OCI-LY7 (cell line): ENCODE measurements around the gene TMEM151B. TPM values are rescaled to one million over a fixed set of nuclear protein-coding genes. Genes with fewer than 3 reads are reported as not detected.

Source experiments
- BruUV-seq: library from RNA; stranded (reverse); fragments of 400-500 nt; replicated peaks from 2 replicates; lab custom pipeline; 2021; lab: Mats Ljungman, UMichigan
- CTCF ChIA-PET: fragments of 300-600 bp; sonication (Branson Sonifier 250); formaldehyde crosslinking; loops from one replicate; lab custom pipeline; 2022; ENCODE audit warnings: antibody characterized with exemption; ENCODE audit not compliant: unreplicated experiment; lab: Charles Lee
- POLR2A ChIA-PET: fragments of 300-600 bp; sonication (Branson Sonifier 250); formaldehyde crosslinking; loops from one replicate; lab custom pipeline; 2022; ENCODE audit warnings: antibody characterized with exemption; lab: Charles Lee
- DNase-seq: peaks from one replicate; pipeline ENCODE4 v3.0.0-alpha.2; 2015; ENCODE audit warnings: low spot score
- H2AFZ ChIP-seq: fragments of 200-600 bp; sonication (generic), shearing (Covaris generic); 2 replicates; pipeline ENCODE4 v1.6.1; 2014; ENCODE audit warnings: mild to moderate bottlenecking, antibody characterized with exemption, low read length, moderate library complexity
- H3K27ac ChIP-seq: fragments of 200-600 bp; sonication (generic); 2 replicates; pipeline ENCODE4 v1.5.1; 2014; ENCODE audit warnings: mixed run types, low read depth, mild to moderate bottlenecking, moderate library complexity, low read length, inconsistent platforms; ENCODE audit not compliant: poor library complexity, severe bottlenecking
- H3K36me3 ChIP-seq: fragments of 200-600 bp; sonication (generic); 2 replicates; pipeline ENCODE4 v1.6.1; 2014; ENCODE audit warnings: mild to moderate bottlenecking, antibody characterized with exemption, low read length, moderate library complexity, mixed read lengths; ENCODE audit not compliant: insufficient read depth
- H3K4me1 ChIP-seq: fragments of 200-600 bp; sonication (generic); 2 replicates; pipeline ENCODE4 v1.5.1; 2014; ENCODE audit warnings: mild to moderate bottlenecking, low read length; ENCODE audit not compliant: insufficient read depth, poor library complexity, severe bottlenecking
- H3K4me2 ChIP-seq: fragments of 200-600 bp; sonication (generic); 2 replicates; pipeline ENCODE4 v1.6.1; 2014; ENCODE audit warnings: mild to moderate bottlenecking, low read length
- H3K4me3 ChIP-seq: fragments of 200-600 bp; sonication (generic); 2 replicates; pipeline ENCODE4 v1.5.1; 2014; ENCODE audit warnings: mild to moderate bottlenecking, low read depth, low read length; ENCODE audit not compliant: poor library complexity, severe bottlenecking
- H3K79me2 ChIP-seq: fragments of 200-600 bp; sonication (generic); 2 replicates; pipeline ENCODE4 v1.6.1; 2016; ENCODE audit warnings: low read depth, mild to moderate bottlenecking, low read length, moderate library complexity, mixed read lengths; ENCODE audit not compliant: insufficient read depth
- H3K9me2 ChIP-seq: fragments of 200-600 bp; sonication (generic); 2 replicates; pipeline ENCODE4 v1.6.1; 2016; ENCODE audit warnings: mild to moderate bottlenecking, low read length, mixed read lengths; ENCODE audit not compliant: insufficient read depth
- H3K9me3 ChIP-seq: fragments of 200-600 bp; sonication (generic); 2 replicates; pipeline ENCODE4 v1.6.1; 2014; ENCODE audit warnings: mild to moderate bottlenecking, mixed run types, low read length, mixed read lengths
- H4K20me1 ChIP-seq: fragments of 200-600 bp; sonication (generic); 2 replicates; pipeline ENCODE4 v1.6.1; 2014; ENCODE audit warnings: mild to moderate bottlenecking, antibody characterized with exemption, low read length, moderate library complexity, mixed read lengths; ENCODE audit not compliant: insufficient read depth
- EZH2phosphoT487 ChIP-seq: fragments of 200-600 bp; sonication (generic); IDR thresholded peaks from 2 replicates; pipeline ENCODE4 v1.6.1; 2018; ENCODE audit warnings: low read depth, borderline replicate concordance, mild to moderate bottlenecking, mixed run types, antibody characterized with exemption, low read length, moderate library complexity, mixed read lengths
- intact Hi-C: fragments of 100-400 bp; cut with micrococcal nuclease; formaldehyde crosslinking; loops from one replicate; pipeline ENCODE4 v1.10.0; 2022; ENCODE audit not compliant: unreplicated experiment
- total RNA-seq, 2 experiments: library from RNA; depleted of rRNA in 1 of 2; stranded (reverse); fragments of >200 nt in 1 of 2; shearing (Covaris generic) in 1 of 2; gene quantifications; 2 replicates each; pipeline ENCODE4 v1.2.3, GENCODE V29; 2014 to 2022
- TF ChIP-seq, protein P1 (sequence below): fragments of 200-600 bp; sonication (generic); conservative IDR thresholded peaks from 2 replicates; pipeline ENCODE4 v1.5.1; 2014; ENCODE audit warnings: mild to moderate bottlenecking, antibody characterized with exemption, low read length, moderate library complexity, mixed read lengths

Gene TMEM151B
- total RNA-seq, 2 experiments from 2014 or later: 0.15 TPM; not detected in 1

DNA sequence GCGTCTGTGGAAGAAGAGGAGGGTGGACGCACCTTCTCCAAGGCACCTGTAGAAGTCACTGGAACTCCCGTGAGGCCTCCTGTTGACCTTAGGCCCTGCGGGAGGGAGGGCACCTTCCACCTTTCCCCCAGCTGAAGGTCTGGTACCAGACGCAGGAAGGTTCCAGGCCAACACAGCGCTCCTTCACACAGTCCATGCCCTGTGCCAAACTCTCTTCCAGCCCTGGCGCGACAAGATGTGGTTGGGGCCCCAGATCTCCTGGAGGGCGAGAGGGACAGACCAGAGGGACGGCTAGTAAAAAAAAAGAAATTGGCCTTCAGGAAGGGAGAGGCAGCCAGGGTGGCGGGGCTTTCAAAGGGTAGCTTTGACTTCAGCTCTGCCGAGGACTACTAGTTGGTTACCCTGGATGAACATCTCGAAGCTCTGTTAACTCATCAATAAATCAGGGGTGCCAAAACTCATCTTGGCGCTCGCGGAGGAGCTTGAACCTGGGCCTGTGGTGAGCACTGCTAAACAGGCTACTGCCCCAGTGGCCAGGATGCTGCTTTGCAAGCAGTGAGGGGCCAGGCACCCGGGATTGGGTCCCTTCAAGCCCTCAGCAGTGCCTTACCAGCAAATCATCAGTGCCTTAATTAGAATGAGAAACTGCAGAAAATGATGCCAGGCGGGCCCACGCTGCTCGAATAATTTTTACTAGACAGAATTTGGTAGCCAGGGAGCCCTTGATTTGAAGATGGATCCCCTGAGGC is 28.0 kb downstream of the TMEM151B start:
- BruUV-seq: no TSS peak
- ChIA-PET POLR2A (no interaction called here), CTCF (no interaction called here)
- DNase-seq: no peak
- Histone ChIP-seq H3K4me2 (no peak overlapping the region), H3K36me3 (peaks cover 32% of the 10 kb centered on the region), H3K79me2 (no peaks in the 10 kb centered on the region), H3K27ac (no peak overlapping the region), H3K9me2 (no peaks in the 10 kb centered on the region), H2AFZ (no peak overlapping the region), H3K4me3 (no peak overlapping the region), H4K20me1 (no peaks in the 10 kb centered on the region), H3K4me1 (no peaks in the 10 kb centered on the region), H3K9me3 (no peaks in the 10 kb centered on the region)
- intact Hi-C loops: no loop called here
- TF ChIP-seq EZH2phosphoT487: no peak
- TF ChIP-seq, protein P1, sequence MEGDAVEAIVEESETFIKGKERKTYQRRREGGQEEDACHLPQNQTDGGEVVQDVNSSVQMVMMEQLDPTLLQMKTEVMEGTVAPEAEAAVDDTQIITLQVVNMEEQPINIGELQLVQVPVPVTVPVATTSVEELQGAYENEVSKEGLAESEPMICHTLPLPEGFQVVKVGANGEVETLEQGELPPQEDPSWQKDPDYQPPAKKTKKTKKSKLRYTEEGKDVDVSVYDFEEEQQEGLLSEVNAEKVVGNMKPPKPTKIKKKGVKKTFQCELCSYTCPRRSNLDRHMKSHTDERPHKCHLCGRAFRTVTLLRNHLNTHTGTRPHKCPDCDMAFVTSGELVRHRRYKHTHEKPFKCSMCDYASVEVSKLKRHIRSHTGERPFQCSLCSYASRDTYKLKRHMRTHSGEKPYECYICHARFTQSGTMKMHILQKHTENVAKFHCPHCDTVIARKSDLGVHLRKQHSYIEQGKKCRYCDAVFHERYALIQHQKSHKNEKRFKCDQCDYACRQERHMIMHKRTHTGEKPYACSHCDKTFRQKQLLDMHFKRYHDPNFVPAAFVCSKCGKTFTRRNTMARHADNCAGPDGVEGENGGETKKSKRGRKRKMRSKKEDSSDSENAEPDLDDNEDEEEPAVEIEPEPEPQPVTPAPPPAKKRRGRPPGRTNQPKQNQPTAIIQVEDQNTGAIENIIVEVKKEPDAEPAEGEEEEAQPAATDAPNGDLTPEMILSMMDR: no peak

DNA sequence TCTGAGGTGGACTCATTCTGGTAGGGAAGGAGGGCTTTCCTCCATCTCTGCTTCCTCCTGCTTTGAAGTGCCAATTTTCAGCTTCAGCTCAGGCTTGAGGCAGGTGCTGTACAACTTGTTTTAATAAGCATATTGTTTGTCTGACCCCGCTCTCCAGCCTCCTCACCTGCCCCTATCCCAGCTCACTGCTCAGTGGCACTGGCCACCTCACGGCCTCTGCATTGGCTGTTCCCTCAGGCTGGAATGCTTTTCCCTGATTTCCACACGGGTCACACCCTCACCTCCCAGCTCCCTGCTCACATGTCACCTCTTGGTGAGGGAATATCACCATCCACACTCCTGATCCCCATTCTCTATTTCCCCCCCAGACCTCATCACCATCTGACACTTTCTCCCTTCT is 28.6 kb downstream of the TMEM151B start:
- TSS peak; percentile 77 for BruUV-seq
- intact Hi-C loops: no loop called here
- no peak overlapping the region for H3K4me3 ChIP-seq
- H3K36me3 ChIP-seq: peaks cover 38% of the 10 kb centered on the region
- no peaks in the 10 kb centered on the region for H3K4me1 ChIP-seq
- no peak overlapping the region for H3K27ac ChIP-seq
- no peaks in the 10 kb centered on the region for H3K79me2 ChIP-seq
- no peaks in the 10 kb centered on the region for H3K9me2 ChIP-seq
- H3K4me2 ChIP-seq: no peak overlapping the region
- no peak for TF ChIP-seq EZH2phosphoT487
- TF ChIP-seq, protein P1: no peak
- no peak for DNase-seq
- ChIA-PET POLR2A (no interaction called here), CTCF (no interaction called here)
- no peaks in the 10 kb centered on the region for H4K20me1 ChIP-seq
- no peak overlapping the region for H2AFZ ChIP-seq
- H3K9me3 ChIP-seq: no peaks in the 10 kb centered on the region

DNA sequence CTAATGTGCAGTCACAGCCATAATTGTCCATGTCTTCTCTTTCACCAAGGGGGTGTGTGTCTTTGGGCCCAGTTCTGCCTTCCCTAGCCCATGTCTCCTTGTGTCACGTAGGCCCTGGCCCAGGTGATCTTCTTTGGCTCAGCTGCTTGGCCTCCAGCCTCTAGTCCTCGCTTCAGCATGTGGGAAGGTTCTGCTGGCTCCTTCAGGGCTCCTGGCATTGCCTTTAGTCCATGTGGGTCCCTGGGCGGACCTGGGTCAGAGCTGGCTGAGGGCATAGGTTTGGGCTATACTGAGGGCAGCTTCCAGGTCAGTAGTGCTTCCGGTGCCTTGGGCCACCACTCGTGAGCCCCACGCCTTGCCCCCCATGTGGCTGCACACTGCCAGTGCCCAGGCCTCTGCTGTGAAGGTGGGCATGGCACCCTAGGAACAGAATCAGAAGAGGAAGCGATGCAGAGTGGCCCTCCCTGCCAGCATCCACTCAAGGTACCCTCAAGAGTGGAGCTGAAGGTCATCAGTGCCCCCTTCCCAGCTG is 30.1 kb downstream of the TMEM151B start:
- no peak overlapping the region for H3K4me2 ChIP-seq
- no peak overlapping the region for H2AFZ ChIP-seq
- ChIA-PET CTCF (no interaction called here), POLR2A (no interaction called here)
- intact Hi-C loops: no loop called here
- no peaks in the 10 kb centered on the region for H3K79me2 ChIP-seq
- H3K9me3 ChIP-seq: no peaks in the 10 kb centered on the region
- no peaks in the 10 kb centered on the region for H4K20me1 ChIP-seq
- H3K4me3 ChIP-seq: no peak overlapping the region
- BruUV-seq: no TSS peak
- H3K9me2 ChIP-seq: no peaks in the 10 kb centered on the region
- H3K27ac ChIP-seq: no peak overlapping the region
- no peaks in the 10 kb centered on the region for H3K4me1 ChIP-seq
- no peak for DNase-seq
- H3K36me3 ChIP-seq: peaks cover 53% of the 10 kb centered on the region
- TF ChIP-seq EZH2phosphoT487: no peak
- TF ChIP-seq, protein P1: no peak
